ENCODE measurements around the gene CLDND2. TPM values are rescaled to one million over a fixed set of nuclear protein-coding genes. Genes with fewer than 3 reads are reported as not detected.

The CLDND2 gene
- polyA plus RNA-seq, 4 donors = 0.25 to 4.1 (median 2.0) TPM; not detected in 1

GRCh38 chr19:51326216-51327065 lies 42.4 kb downstream of the CLDND2 start:
- FAIRE-seq (no peak), DNase-seq (no peak)
- H3K9me3 ChIP-seq (ENCODE audit: control insufficient read depth in 2 of 2, insufficient read depth in 1 of 2, low read depth in 1 of 2, low read length in 1 of 2) = no peaks in the 10 kb centered on the region

GRCh38 chr19:51325161-51325976 lies 43.4 kb downstream of the CLDND2 start:
- peaks cover 0 to 28% (median 4%) of the 10 kb centered on the region in 3 donors for H3K27me3 ChIP-seq (ENCODE audit: control insufficient read depth in 3 of 3, insufficient read depth in 3 of 3, low read length in 3 of 3)
- 67 to 74% (median 71%) methylated on average over 24 to 26 of the region's 26 CpGs for WGBS, 3 donors
- H3K4me1 ChIP-seq (ENCODE audit: control insufficient read depth in 3 of 3, insufficient read depth in 2 of 3, low read depth in 1 of 3, low read length in 2 of 3) = peaks cover 0 to 9% (median 0%) of the 10 kb centered on the region in 3 donors
- no peak for DNase-seq
- no peaks in the 10 kb centered on the region for H3K36me3 ChIP-seq (ENCODE audit: control insufficient read depth in 3 of 3, insufficient read depth in 2 of 3, low read depth in 1 of 3, low read length in 3 of 3)
- H3K27ac ChIP-seq (ENCODE audit: low read depth in 1 of 3, low read length in 2 of 3) = no peak overlapping the region
- H3K4me3 ChIP-seq (ENCODE audit: low read depth in 1 of 3, low read length in 3 of 3) = no peak overlapping the region
- no peaks in the 10 kb centered on the region for H3K9me3 ChIP-seq (ENCODE audit: control insufficient read depth in 2 of 2, insufficient read depth in 1 of 2, low read depth in 1 of 2, low read length in 1 of 2)
- no peak for FAIRE-seq

More at GRCh38 chr19:51326216-51327065, 42.4 kb downstream of the CLDND2 start:
- 18 to 27% (median 24%) methylated on average over 31 to 36 of the region's 36 CpGs for whole genome bisulfite sequencing, 3 donors
- peaks cover 0 to 9% (median 0%) of the 10 kb centered on the region in 3 donors for H3K4me1 ChIP-seq (ENCODE audit: control insufficient read depth in 3 of 3, insufficient read depth in 2 of 3, low read depth in 1 of 3, low read length in 2 of 3)
- no peak overlapping the region for H3K27ac ChIP-seq (ENCODE audit: low read depth in 1 of 3, low read length in 2 of 3)
- peaks cover 0 to 28% (median 4%) of the 10 kb centered on the region in 3 donors for H3K27me3 ChIP-seq (ENCODE audit: control insufficient read depth in 3 of 3, insufficient read depth in 3 of 3, low read length in 3 of 3)
- no peak overlapping the region for H3K4me3 ChIP-seq (ENCODE audit: low read depth in 1 of 3, low read length in 3 of 3)
- peaks cover 0 to 2% (median 0%) of the 10 kb centered on the region in 3 donors for H3K36me3 ChIP-seq (ENCODE audit: control insufficient read depth in 3 of 3, insufficient read depth in 2 of 3, low read depth in 1 of 3, low read length in 3 of 3)

GRCh38 chr19:51324167-51324481 lies 44.7 kb downstream of the CLDND2 start:
- Histone ChIP-seq H3K4me1 (ENCODE audit: control insufficient read depth in 3 of 3, insufficient read depth in 2 of 3, low read depth in 1 of 3, low read length in 2 of 3) (peaks cover 0 to 9% (median 0%) of the 10 kb centered on the region in 3 donors), H3K27me3 (ENCODE audit: control insufficient read depth in 3 of 3, insufficient read depth in 3 of 3, low read length in 3 of 3) (peaks cover 0 to 28% (median 4%) of the 10 kb centered on the region in 3 donors), H3K4me3 (ENCODE audit: low read depth in 1 of 3, low read length in 3 of 3) (no peak overlapping the region), H3K27ac (ENCODE audit: low read depth in 1 of 3, low read length in 2 of 3) (no peak overlapping the region), H3K9me3 (ENCODE audit: control insufficient read depth in 2 of 2, insufficient read depth in 1 of 2, low read depth in 1 of 2, low read length in 1 of 2) (no peaks in the 10 kb centered on the region), H3K36me3 (ENCODE audit: control insufficient read depth in 3 of 3, insufficient read depth in 2 of 3, low read depth in 1 of 3, low read length in 3 of 3) (no peaks in the 10 kb centered on the region)
- 76 to 80% (median 76%) methylated on average over 6 of the region's 6 CpGs for WGBS, 3 donors
- DNase-seq = no peak
- FAIRE-seq = no peak

GRCh38 chr19:51323481-51324166 lies 45.2 kb downstream of the CLDND2 start:
- no peaks in the 10 kb centered on the region for H3K9me3 ChIP-seq (ENCODE audit: control insufficient read depth in 2 of 2, insufficient read depth in 1 of 2, low read depth in 1 of 2, low read length in 1 of 2)
- H3K36me3 ChIP-seq (ENCODE audit: control insufficient read depth in 3 of 3, insufficient read depth in 2 of 3, low read depth in 1 of 3, low read length in 3 of 3) = no peaks in the 10 kb centered on the region
- H3K27ac ChIP-seq (ENCODE audit: low read depth in 1 of 3, low read length in 2 of 3) = no peak overlapping the region
- H3K4me1 ChIP-seq (ENCODE audit: control insufficient read depth in 3 of 3, insufficient read depth in 2 of 3, low read depth in 1 of 3, low read length in 2 of 3) = peaks cover 0 to 9% (median 0%) of the 10 kb centered on the region in 3 donors
- FAIRE-seq (no peak), DNase-seq (no peak)
- no peak overlapping the region for H3K4me3 ChIP-seq (ENCODE audit: low read depth in 1 of 3, low read length in 3 of 3)
- 78 to 80% (median 80%) methylated on average over 29 of the region's 29 CpGs for WGBS, 3 donors
- peaks cover 0 to 25% (median 4%) of the 10 kb centered on the region in 3 donors for H3K27me3 ChIP-seq (ENCODE audit: control insufficient read depth in 3 of 3, insufficient read depth in 3 of 3, low read length in 3 of 3)

- H3K27ac ChIP-seq (ENCODE audit: low read depth in 1 of 3, low read length in 2 of 3) = no peak overlapping the region
- 61 to 75% (median 65%) methylated on average over 14 of the region's 14 CpGs for WGBS, 3 donors
- peaks cover 0 to 8% (median 4%) of the 10 kb centered on the region in 3 donors for H3K27me3 ChIP-seq (ENCODE audit: control insufficient read depth in 3 of 3, insufficient read depth in 3 of 3, low read length in 3 of 3)
- DNase-seq (no peak), FAIRE-seq (no peak)
- no peaks in the 10 kb centered on the region for H3K4me1 ChIP-seq (ENCODE audit: control insufficient read depth in 3 of 3, insufficient read depth in 2 of 3, low read depth in 1 of 3, low read length in 2 of 3)
- no peak overlapping the region for H3K4me3 ChIP-seq (ENCODE audit: low read depth in 1 of 3, low read length in 3 of 3)
- H3K36me3 ChIP-seq (ENCODE audit: control insufficient read depth in 3 of 3, insufficient read depth in 2 of 3, low read depth in 1 of 3, low read length in 3 of 3) = no peaks in the 10 kb centered on the region
- no peaks in the 10 kb centered on the region for H3K9me3 ChIP-seq (ENCODE audit: control insufficient read depth in 2 of 2, insufficient read depth in 1 of 2, low read depth in 1 of 2, low read length in 1 of 2)
Measured at GRCh38 chr19:51321799-51322198, 47.0 kb downstream of the CLDND2 start.

- Histone ChIP-seq H3K27me3 (ENCODE audit: control insufficient read depth in 3 of 3, insufficient read depth in 3 of 3, low read length in 3 of 3) (peaks cover 0 to under 1% (median 0%) of the 10 kb centered on the region in 3 donors), H3K4me1 (ENCODE audit: control insufficient read depth in 3 of 3, insufficient read depth in 2 of 3, low read depth in 1 of 3, low read length in 2 of 3) (no peaks in the 10 kb centered on the region), H3K27ac (ENCODE audit: low read depth in 1 of 3, low read length in 2 of 3) (no peak overlapping the region), H3K36me3 (ENCODE audit: control insufficient read depth in 3 of 3, insufficient read depth in 2 of 3, low read depth in 1 of 3, low read length in 3 of 3) (no peaks in the 10 kb centered on the region), H3K4me3 (ENCODE audit: low read depth in 1 of 3, low read length in 3 of 3) (no peak overlapping the region), H3K9me3 (ENCODE audit: control insufficient read depth in 2 of 2, insufficient read depth in 1 of 2, low read depth in 1 of 2, low read length in 1 of 2) (no peaks in the 10 kb centered on the region)
- 14 to 31% (median 19%) methylated on average over 12 to 14 of the region's 14 CpGs for WGBS, 3 donors
- FAIRE-seq (no peak), DNase-seq (no peak)
Measured at GRCh38 chr19:51320280-51320657, 48.5 kb downstream of the CLDND2 start.

- FAIRE-seq (no peak), DNase-seq (no peak)
- Histone ChIP-seq H3K9me3 (ENCODE audit: control insufficient read depth in 2 of 2, insufficient read depth in 1 of 2, low read depth in 1 of 2, low read length in 1 of 2) (no peaks in the 10 kb centered on the region), H3K36me3 (ENCODE audit: control insufficient read depth in 3 of 3, insufficient read depth in 2 of 3, low read depth in 1 of 3, low read length in 3 of 3) (no peaks in the 10 kb centered on the region), H3K4me3 (ENCODE audit: low read depth in 1 of 3, low read length in 3 of 3) (no peak overlapping the region), H3K27me3 (ENCODE audit: control insufficient read depth in 3 of 3, insufficient read depth in 3 of 3, low read length in 3 of 3) (peaks cover 0 to 3% (median 0%) of the 10 kb centered on the region in 3 donors), H3K27ac (ENCODE audit: low read depth in 1 of 3, low read length in 2 of 3) (no peak overlapping the region), H3K4me1 (ENCODE audit: control insufficient read depth in 3 of 3, insufficient read depth in 2 of 3, low read depth in 1 of 3, low read length in 2 of 3) (no peaks in the 10 kb centered on the region)
- 72 to 76% (median 72%) methylated on average over 11 to 14 of the region's 14 CpGs for WGBS, 3 donors
Measured at GRCh38 chr19:51319649-51320279, 49.0 kb downstream of the CLDND2 start.

All from small intestine (tissue), 7 donors.